ENCODE data around the gene CES2.

DNA sequence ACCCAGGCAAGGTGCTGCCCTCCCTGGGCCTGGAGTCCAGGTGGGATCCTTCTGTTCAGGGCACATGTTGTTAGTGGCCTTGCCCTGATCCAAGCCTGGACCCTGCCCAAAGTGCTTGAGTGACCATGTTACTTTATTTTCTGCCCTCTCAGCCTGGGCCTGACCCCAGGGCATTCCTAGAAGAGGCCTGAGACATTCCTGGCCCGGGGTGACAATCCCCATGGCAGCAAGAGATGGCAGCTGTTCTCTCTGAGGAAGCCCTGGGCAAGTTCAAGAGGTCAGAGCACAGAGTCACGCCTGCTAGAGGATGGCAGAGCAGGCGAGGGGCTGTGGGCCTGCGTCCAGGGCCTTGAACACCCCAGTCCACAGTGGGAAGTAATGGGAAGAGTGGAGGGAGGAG lies 21.6 kb upstream of the CES2 start:
- TF ChIP-seq RFX5 (IDR thresholded peaks at IDR 0.05; ENCODE audit: borderline replicate concordance, low read depth, low read length), result no peak
- TF ChIP-seq EZH2 (IDR thresholded peaks at IDR 0.05; ENCODE audit: low read depth, low read length, severe bottlenecking), result no peak
- TF ChIP-seq CTCF (IDR thresholded peaks at IDR 0.05; ENCODE audit: control extremely low read depth in 1 of 3, insufficient read depth in 1 of 3, low read depth in 1 of 3, low read length in 3 of 3), result no peak
- no peak for TF ChIP-seq HDAC2 (IDR thresholded peaks at IDR 0.05; ENCODE audit: borderline replicate concordance in 1 of 2, low read depth in 2 of 2, low read length in 2 of 2)
- no peak for TF ChIP-seq POLR2A (IDR thresholded peaks at IDR 0.05; ENCODE audit: control extremely low read depth in 1 of 2, low read depth in 2 of 2, low read length in 2 of 2)
- no peak for TF ChIP-seq JUN (IDR thresholded peaks at IDR 0.05; ENCODE audit: low read depth, low read length)
- TF ChIP-seq PHF8 (conservative IDR thresholded peaks at IDR 0.05; ENCODE audit: low read depth, low read length), result no peak
- no peak for TF ChIP-seq FOSL1 (IDR thresholded peaks at IDR 0.05; ENCODE audit: insufficient read depth, low read depth, low read length)
- TF ChIP-seq GABPA (IDR thresholded peaks at IDR 0.05; ENCODE audit: borderline replicate concordance, insufficient read depth, low read length), result no peak
- TF ChIP-seq MAX (IDR thresholded peaks at IDR 0.05), result no peak
- TF ChIP-seq CHD2 (IDR thresholded peaks at IDR 0.05; ENCODE audit: low read length), result no peak
- no peak for TF ChIP-seq YY1 (IDR thresholded peaks at IDR 0.05; ENCODE audit: low read depth, low read length)

Data from H1 (cell line).